Spleen (tissue), 11 donors: ENCODE measurements around the gene AMOTL1. TPM values are rescaled to one million over a fixed set of nuclear protein-coding genes. Genes with fewer than 3 reads are reported as not detected.

Experiments used
- DNase-seq: peaks from one replicate; pipeline ENCODE4 v3.0.0-alpha.2; 2020
- H3K27ac ChIP-seq, 8 donors: fragments of 200-600 bp; sonication (generic) in 7 of 8; 1 replicate in 4 of 8; 2 replicates in 4 of 8; pipeline versions ENCODE4 v1.5.0 to v1.8.0; 2016 to 2021; ENCODE audit warnings: inconsistent platforms in 4 of 8, mild to moderate bottlenecking in 4 of 8, moderate library complexity in 1 of 8
- H3K27me3 ChIP-seq, 7 donors: fragments of 200-600 bp; sonication (generic) in 6 of 7; replicated peaks in 1 of 7; 1 replicate in 4 of 7; 2 replicates in 3 of 7; pipeline versions ENCODE4 v1.5.0 to v1.8.0; 2016 to 2021; ENCODE audit warnings: inconsistent platforms in 3 of 7, mild to moderate bottlenecking in 1 of 7
- H3K36me3 ChIP-seq, 6 donors: fragments of 200-600 bp; sonication (generic) in 5 of 6; 1 replicate in 4 of 6; 2 replicates in 2 of 6; pipeline versions ENCODE4 v1.5.0 to v1.8.0; 2016 to 2021; ENCODE audit warnings: inconsistent platforms in 2 of 6
- H3K4me1 ChIP-seq, 6 donors: fragments of 200-600 bp; sonication (generic) in 5 of 6; 1 replicate in 3 of 6; 2 replicates in 3 of 6; pipeline versions ENCODE4 v1.5.0 to v1.8.0; 2016 to 2021; ENCODE audit warnings: inconsistent platforms in 3 of 6
- H3K4me3 ChIP-seq, 8 donors: fragments of 200-600 bp; sonication (generic) in 7 of 8; 1 replicate in 4 of 8; 2 replicates in 4 of 8; pipeline versions ENCODE4 v1.5.0 to v1.8.0; 2016 to 2021; ENCODE audit warnings: inconsistent platforms in 4 of 8, mild to moderate bottlenecking in 4 of 8, moderate library complexity in 2 of 8
- H3K9me3 ChIP-seq, 8 donors: fragments of 200-600 bp; sonication (generic) in 7 of 8; 1 replicate in 4 of 8; 2 replicates in 4 of 8; pipeline versions ENCODE4 v1.5.0 to v1.8.0; 2016 to 2021; ENCODE audit warnings: inconsistent platforms in 4 of 8
- CTCF ChIP-seq, 11 experiments: fragments of 200-600 bp in 7 of 11; fragments of 450-650 bp in 4 of 11; sonication (generic) in 4 of 11; IDR thresholded peaks in 8 of 11; conservative IDR thresholded peaks in 3 of 11; 1 replicate in 7 of 11; 2 replicates in 4 of 11; pipeline versions ENCODE4 v1.4.0 to v1.8.0; 2016 to 2021; ENCODE audit warnings: antibody characterized with exemption in 11 of 11, inconsistent platforms in 4 of 11, mild to moderate bottlenecking in 1 of 11
- POLR2A ChIP-seq, 3 donors: fragments of 450-650 bp; IDR thresholded peaks; one replicate each; pipeline ENCODE4 v1.5.1; 2017; ENCODE audit warnings: antibody characterized with exemption in 3 of 3, mild to moderate bottlenecking in 1 of 3
- POLR2AphosphoS5 ChIP-seq, 3 donors: sonication (generic); formaldehyde crosslinking; IDR thresholded peaks; one replicate each; pipeline ENCODE4 v1.5.1; 2017; ENCODE audit warnings: antibody characterized with exemption in 3 of 3
- WGBS, 5 donors: extraction: QIAGEN DNeasy Blood & Tissue Kit in 3 of 5; methylation state at CpG; one replicate each; pipeline versions ENCODE4 v1.1.5 to v1.1.7; 2013 to 2018; 5-methylcytosine and 5-hydroxymethylcytosine counted together
- intact Hi-C: fragments of 100-400 bp; cut with DNase I; formaldehyde crosslinking; loops from one replicate; pipeline ENCODE4 v1.15.0; 2023; ENCODE audit warnings: low total_unique reads
- polyA plus RNA-seq, 3 donors: library from polyadenylated mRNA; stranded (reverse); fragments of 200-250 nt; gene quantifications; one replicate each; pipeline ENCODE4 v1.2.1, GENCODE V29; 2013
- total RNA-seq, 7 donors: library from RNA; depleted of rRNA in 3 of 7; stranded (reverse); fragments of >200 nt in 3 of 7; fragmentation: NEBNext Ultra II Directional in 4 of 7; extraction: Animal tissue kit (Norgen Biotek cat#: 25700) in 4 of 7; gene quantifications; one replicate each; pipeline versions ENCODE4 v1.1.0 to v1.2.1, GENCODE V29; 2016 to 2021
- donor health status: healthy with polysubstance abuse.
- donor health status: DM: no; HTN: no; CAD: no; lungs with moderate emphysema.
- donor health status: DM: no; HTN: no; CAD: no.
- donor health status: Bipolar disorder and iron deficiency.
- donor health status: healthy.
- donor health status: DM: no; HTN: no; CAD: no.
- donor health status: DM: yes; HTN: yes; CAD: no.

AMOTL1 gene
- total and polyA plus RNA-seq, 10 donors = 1.4 to 43.9 (median 29.7) TPM

GRCh38 chr11:94749369-94749768 is 18.8 kb upstream of the AMOTL1 start:
- 90 to 94% (median 93%) methylated on average over 4 of the region's 4 CpGs for WGBS, 5 donors
- Histone ChIP-seq H3K4me3 (no peak overlapping the region), H3K9me3 (no peaks in the 10 kb centered on the region), H3K36me3 (no peaks in the 10 kb centered on the region), H3K4me1 (peaks cover 0 to 30% (median 8%) of the 10 kb centered on the region in 6 donors), H3K27me3 (peaks cover 0 to 19% (median 0%) of the 10 kb centered on the region in 7 donors), H3K27ac (no peak overlapping the region)
- DNase-seq = no peak
- intact Hi-C loops = no loop called here
- no peak for TF ChIP-seq POLR2A (IDR thresholded peaks at IDR 0.05)
- TF ChIP-seq CTCF (IDR thresholded peaks at IDR 0.05 in 8 of 11, conservative IDR thresholded peaks at IDR 0.05 in 3 of 11) = no peak
- TF ChIP-seq POLR2AphosphoS5 (IDR thresholded peaks at IDR 0.05) = no peak

GRCh38 chr11:94750319-94751217 is 17.6 kb upstream of the AMOTL1 start:
- intact Hi-C loops = no loop called here
- DNase-seq = no peak
- peak in 1 of 3 donors; percentile 31 for TF ChIP-seq POLR2AphosphoS5 (IDR thresholded peaks at IDR 0.05)
- no peak for TF ChIP-seq CTCF (IDR thresholded peaks at IDR 0.05 in 8 of 11, conservative IDR thresholded peaks at IDR 0.05 in 3 of 11)
- TF ChIP-seq POLR2A (IDR thresholded peaks at IDR 0.05) = no peak
- peaks cover 0 to 33% (median 8%) of the 10 kb centered on the region in 6 donors for H3K4me1 ChIP-seq
- peak overlapping the region in 2 of 8 donors; percentile 3 to 17 for H3K4me3 ChIP-seq
- 47 to 55% (median 50%) methylated on average over 10 of the region's 10 CpGs for WGBS, 5 donors
- no peaks in the 10 kb centered on the region for H3K9me3 ChIP-seq
- H3K27ac ChIP-seq = peak overlapping the region in 7 of 8 donors; percentile 66 to 79 (median 74)
- H3K27me3 ChIP-seq = peaks cover 0 to 19% (median 0%) of the 10 kb centered on the region in 7 donors
- H3K36me3 ChIP-seq = no peaks in the 10 kb centered on the region

GRCh38 chr11:94751218-94751609 is 16.9 kb upstream of the AMOTL1 start:
- H3K27ac ChIP-seq = peak overlapping the region in 7 of 8 donors; percentile 66 to 79 (median 74)
- TF ChIP-seq POLR2AphosphoS5 (IDR thresholded peaks at IDR 0.05) (no peak), CTCF (IDR thresholded peaks at IDR 0.05 in 8 of 11, conservative IDR thresholded peaks at IDR 0.05 in 3 of 11) (no peak), POLR2A (IDR thresholded peaks at IDR 0.05) (no peak)
- H3K9me3 ChIP-seq = no peaks in the 10 kb centered on the region
- 69 to 84% (median 77%) methylated on average over 5 of the region's 5 CpGs for WGBS, 5 donors
- intact Hi-C loops = no loop called here
- no peaks in the 10 kb centered on the region for H3K36me3 ChIP-seq
- DNase-seq = no peak
- peaks cover 0 to 19% (median 0%) of the 10 kb centered on the region in 7 donors for H3K27me3 ChIP-seq
- H3K4me3 ChIP-seq = no peak overlapping the region
- peaks cover 0 to 33% (median 8%) of the 10 kb centered on the region in 6 donors for H3K4me1 ChIP-seq

GRCh38 chr11:94751786-94752185 is 16.4 kb upstream of the AMOTL1 start:
- no peaks in the 10 kb centered on the region for H3K9me3 ChIP-seq
- no peak for TF ChIP-seq POLR2A (IDR thresholded peaks at IDR 0.05)
- TF ChIP-seq CTCF (IDR thresholded peaks at IDR 0.05 in 8 of 11, conservative IDR thresholded peaks at IDR 0.05 in 3 of 11) = no peak
- no peak for TF ChIP-seq POLR2AphosphoS5 (IDR thresholded peaks at IDR 0.05)
- intact Hi-C loops = no loop called here
- peaks cover 0 to 19% (median 0%) of the 10 kb centered on the region in 7 donors for H3K27me3 ChIP-seq
- peak overlapping the region in 5 of 8 donors; percentile 66 to 79 (median 76) for H3K27ac ChIP-seq
- DNase-seq = no peak
- H3K4me1 ChIP-seq = peaks cover 0 to 33% (median 8%) of the 10 kb centered on the region in 6 donors
- WGBS, 5 donors = 72 to 86% (median 83%) methylated on average over 5 of the region's 5 CpGs
- no peak overlapping the region for H3K4me3 ChIP-seq
- H3K36me3 ChIP-seq = no peaks in the 10 kb centered on the region
